OCI-LY1 (cell line): ENCODE results near the gene MIS18BP1.
"Not testable (repeated sequence)": the region's sequence is repeated elsewhere in the genome, so short reads cannot be mapped to it uniquely, and the experiment has no call there.

Source experiments
- H2AFZ ChIP-seq: fragments of 200-600 bp; sonication (generic), shearing (Covaris generic); 2 replicates; pipeline ENCODE4 v1.6.0; 2014; ENCODE audit warnings: antibody characterized with exemption, mild to moderate bottlenecking, low read length
- H3F3A ChIP-seq: fragments of 200-600 bp; sonication (generic), shearing (Covaris generic); 2 replicates; pipeline ENCODE4 v1.6.0; 2014; ENCODE audit warnings: mild to moderate bottlenecking, antibody characterized with exemption, low read length, moderate library complexity; ENCODE audit not compliant: insufficient read depth
- H3K27ac ChIP-seq: fragments of 200-600 bp; sonication (generic); 2 replicates; pipeline ENCODE4 v1.5.1; 2014; ENCODE audit warnings: low read length, mixed run types, mild to moderate bottlenecking, low read depth; ENCODE audit not compliant: poor library complexity, severe bottlenecking
- H3K27me3 ChIP-seq: fragments of 200-600 bp; sonication (generic); 2 replicates; pipeline ENCODE4 v1.6.0; 2014; ENCODE audit warnings: antibody characterized with exemption, mild to moderate bottlenecking, low read length, moderate library complexity; ENCODE audit not compliant: insufficient read depth
- H3K36me3 ChIP-seq: fragments of 200-600 bp; sonication (generic); 2 replicates; pipeline ENCODE4 v1.6.1; 2014; ENCODE audit warnings: mild to moderate bottlenecking, antibody characterized with exemption, low read length, moderate library complexity, mixed read lengths; ENCODE audit not compliant: insufficient read depth
- H3K4me1 ChIP-seq: fragments of 200-600 bp; sonication (generic); 2 replicates; pipeline ENCODE4 v1.5.1; 2014; ENCODE audit warnings: mild to moderate bottlenecking, low read length, moderate library complexity; ENCODE audit not compliant: insufficient read depth, severe bottlenecking
- H3K4me2 ChIP-seq: fragments of 200-600 bp; sonication (generic), shearing (Covaris generic); 2 replicates; pipeline ENCODE4 v1.6.1; 2014; ENCODE audit warnings: low read length
- H3K4me3 ChIP-seq: fragments of 200-600 bp; sonication (generic); 2 replicates; pipeline ENCODE4 v1.5.1; 2014; ENCODE audit warnings: low read length, low read depth, mild to moderate bottlenecking, mixed read lengths; ENCODE audit not compliant: poor library complexity, severe bottlenecking
- H3K79me2 ChIP-seq: fragments of 200-600 bp; shearing (Covaris generic); 2 replicates; pipeline ENCODE4 v1.6.1; 2016; ENCODE audit warnings: mixed run types, low read length, mixed read lengths; ENCODE audit not compliant: insufficient read depth
- H3K9ac ChIP-seq: fragments of 200-600 bp; sonication (generic), shearing (Covaris generic); 2 replicates; pipeline ENCODE4 v1.6.1; 2014; ENCODE audit warnings: mild to moderate bottlenecking, low read length, mixed read lengths
- H3K9me2 ChIP-seq: fragments of 200-600 bp; sonication (generic), shearing (Covaris generic); 2 replicates; pipeline ENCODE4 v1.6.1; 2014; ENCODE audit warnings: low read depth, mild to moderate bottlenecking, low read length, mixed read lengths
- H3K9me3 ChIP-seq: fragments of 200-600 bp; shearing (Covaris generic); 2 replicates; pipeline ENCODE4 v1.6.1; 2014; ENCODE audit warnings: low read length, mixed read lengths
- H4K20me1 ChIP-seq: fragments of 200-600 bp; sonication (generic), shearing (Covaris generic); 2 replicates; pipeline ENCODE4 v1.6.0; 2016; ENCODE audit warnings: mild to moderate bottlenecking, low read length; ENCODE audit not compliant: insufficient read depth
- CTCF ChIP-seq: fragments of 200-600 bp; sonication (generic), shearing (Covaris generic); IDR thresholded peaks from 2 replicates; pipeline ENCODE4 v1.5.1; 2017; ENCODE audit warnings: mild to moderate bottlenecking, antibody characterized with exemption, low read length, moderate library complexity, mixed read lengths
- EZH2 ChIP-seq: fragments of 200-600 bp; sonication (generic), shearing (Covaris generic); IDR thresholded peaks from 2 replicates; pipeline ENCODE4 v1.8.0; 2017; ENCODE audit warnings: borderline replicate concordance, mixed run types, mild to moderate bottlenecking, antibody characterized with exemption, low read length, moderate library complexity, mixed read lengths

The MIS18BP1 gene

GRCh38 chr14:45253070-45253753 lies at the start of gene MIS18BP1:
Gene MIS18BP1, minus strand, starts transcription at chr14:45253202. Its CDS starts 5,916 bp downstream, at chr14:45247286.
- no peaks in the 10 kb centered on the region for H3K9me2 ChIP-seq
- peak within 1 kb of the TSS; percentile 72 for H3K27ac ChIP-seq
- no peaks in the 10 kb centered on the region for H3K27me3 ChIP-seq
- H2AFZ ChIP-seq: 0 out of 2 replicates have a peak within 1 kb of the TSS, but pooled peaks have one; percentile 17
- peak within 1 kb of the TSS; percentile 69 for H3K9ac ChIP-seq
- H3K9me3 ChIP-seq: peaks cover 4% of the 10 kb centered on the region
- no peaks in the 10 kb centered on the region for H3F3A ChIP-seq
- TF ChIP-seq EZH2 (no peak), CTCF (peak; percentile 81)
- peak within 1 kb of the TSS; percentile 65 for H3K4me3 ChIP-seq
- H3K79me2 ChIP-seq: peaks cover 45% of the 10 kb centered on the region
- H4K20me1 ChIP-seq: no peaks in the 10 kb centered on the region
- H3K4me1 ChIP-seq: peaks cover 40% of the 10 kb centered on the region
- H3K36me3 ChIP-seq: peaks cover 15% of the 10 kb centered on the region
- H3K4me2 ChIP-seq: peak within 1 kb of the TSS; percentile 69

- TF ChIP-seq EZH2: no peak
- TF ChIP-seq CTCF: no peak
- no peak overlapping the region for H2AFZ ChIP-seq
- H3K9me3 ChIP-seq: no peaks in the 10 kb centered on the region
- H3K4me2 ChIP-seq: no peak overlapping the region
- no peak overlapping the region for H3K9ac ChIP-seq
- no peak overlapping the region for H3K27ac ChIP-seq
- H3K27me3 ChIP-seq: no peaks in the 10 kb centered on the region
- no peak overlapping the region for H3K4me3 ChIP-seq
- no peaks in the 10 kb centered on the region for H3K79me2 ChIP-seq
- no peaks in the 10 kb centered on the region for H3K9me2 ChIP-seq
- no peaks in the 10 kb centered on the region for H3K36me3 ChIP-seq
- H3F3A ChIP-seq: no peaks in the 10 kb centered on the region
- H3K4me1 ChIP-seq: no peaks in the 10 kb centered on the region
- no peaks in the 10 kb centered on the region for H4K20me1 ChIP-seq
These were observed 45.6 kb upstream of the MIS18BP1 start for GRCh38 chr14:45298423-45299117.

DNA sequence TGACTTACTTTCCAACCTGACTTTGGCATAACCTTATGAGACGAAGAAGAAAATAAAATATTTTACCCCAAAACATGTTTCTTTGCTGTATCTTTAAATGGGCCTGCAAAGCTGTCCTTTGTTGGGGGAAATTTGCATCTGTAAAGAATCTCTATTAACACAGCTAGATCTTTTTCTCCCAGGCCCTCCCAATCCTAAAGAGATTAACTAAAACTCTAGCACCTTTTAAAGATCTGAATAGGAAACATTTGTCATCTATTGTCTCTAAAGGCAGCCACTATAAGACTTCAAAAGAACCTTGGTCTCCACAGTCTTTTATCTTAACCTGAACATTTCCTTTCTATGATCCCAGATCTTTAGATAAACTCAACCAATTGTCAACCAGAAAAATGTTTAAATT lies 41.8 kb upstream of the MIS18BP1 start:
- H3K27ac ChIP-seq, H3K79me2 ChIP-seq, H3K4me1 ChIP-seq, H3K4me3 ChIP-seq, H3F3A ChIP-seq, H3K9me3 ChIP-seq, H4K20me1 ChIP-seq, H3K9ac ChIP-seq, H3K36me3 ChIP-seq, H3K9me2 ChIP-seq, H2AFZ ChIP-seq, H3K4me2 ChIP-seq, H3K27me3 ChIP-seq: not testable (repeated sequence)
